ENCODE measurements around the gene AP3B1.

GRCh38 chr5:77996943-77997342 lies 297.6 kb downstream of the AP3B1 start:
- TF ChIP-seq CTCF (conservative IDR thresholded peaks at IDR 0.05), result no peak
- TF ChIP-seq ZFX (IDR thresholded peaks at IDR 0.05), result no peak

All from C4-2B (cell line).